Activated CD8-positive, alpha-beta memory T cell treated with anti-CD3 and anti-CD28 coated beads for 48 hours (primary cell): ENCODE results near the gene CCDC112.

ENCODE experiments used
- DNase-seq, 3 experiments: peaks; one replicate each; pipeline ENCODE4 v3.0.0-alpha.2; 2020; ENCODE audit warnings: low read depth in 2 of 3, low spot score in 2 of 3

CCDC112 gene

DNA sequence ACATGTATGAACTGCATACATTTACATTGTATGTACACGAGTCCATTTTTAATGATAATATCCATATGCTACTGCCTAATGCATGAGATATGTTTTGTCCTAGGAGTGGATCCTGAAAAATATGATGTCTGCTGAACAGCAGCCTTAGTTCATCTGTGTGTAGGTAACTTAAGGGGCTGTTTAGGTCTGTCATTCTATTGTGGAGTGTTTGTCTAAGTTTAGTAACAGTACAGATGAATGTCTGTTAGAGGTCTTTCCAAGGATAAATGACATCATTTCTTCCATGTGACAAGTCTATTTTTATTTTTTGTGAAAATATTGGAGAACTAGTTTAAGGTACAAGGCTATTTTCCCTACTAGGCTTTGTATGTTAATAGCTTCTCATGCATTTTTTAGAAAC, 22.6 kb upstream of the CCDC112 start:
- DNase-seq, result no peak

DNA sequence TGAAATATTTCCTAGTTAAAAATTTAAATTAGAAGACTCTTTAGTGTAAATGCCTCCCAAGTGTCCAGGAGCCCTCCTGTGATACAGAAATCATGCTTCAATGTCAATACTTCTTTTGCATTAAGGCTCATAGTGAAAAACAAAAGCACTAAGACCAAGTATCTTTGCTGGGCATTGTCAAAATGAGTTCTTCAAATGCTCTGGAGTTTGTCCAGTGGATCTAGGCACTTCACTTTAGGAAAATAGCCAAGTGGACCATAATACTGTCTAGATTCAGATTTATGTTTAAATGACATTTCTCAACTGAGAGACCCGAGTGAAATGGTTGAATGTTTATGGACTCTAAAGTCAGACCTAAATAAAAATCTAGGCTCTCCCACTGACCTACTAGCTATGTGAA, 21.3 kb upstream of the CCDC112 start:
- no peak for DNase-seq

DNA sequence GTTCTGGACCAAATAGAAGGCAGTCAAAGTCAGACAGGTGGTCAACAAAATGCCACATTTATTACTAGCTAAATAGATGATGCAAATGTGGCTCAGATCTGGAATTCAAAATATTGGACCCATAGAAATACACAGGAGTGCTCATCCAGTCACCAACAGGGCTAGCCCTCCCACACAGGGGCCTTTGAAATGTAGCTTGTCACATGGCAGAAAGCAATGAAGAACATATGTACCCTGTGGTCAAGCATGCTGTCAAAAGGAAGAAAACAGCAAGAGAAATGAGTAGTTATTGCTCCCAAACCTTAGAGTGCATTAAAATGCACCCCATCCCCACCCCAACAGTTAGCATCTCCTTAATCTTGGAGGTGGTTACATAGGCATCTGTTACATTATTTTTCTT, 20.9 kb upstream of the CCDC112 start:
- no peak for DNase-seq

DNA sequence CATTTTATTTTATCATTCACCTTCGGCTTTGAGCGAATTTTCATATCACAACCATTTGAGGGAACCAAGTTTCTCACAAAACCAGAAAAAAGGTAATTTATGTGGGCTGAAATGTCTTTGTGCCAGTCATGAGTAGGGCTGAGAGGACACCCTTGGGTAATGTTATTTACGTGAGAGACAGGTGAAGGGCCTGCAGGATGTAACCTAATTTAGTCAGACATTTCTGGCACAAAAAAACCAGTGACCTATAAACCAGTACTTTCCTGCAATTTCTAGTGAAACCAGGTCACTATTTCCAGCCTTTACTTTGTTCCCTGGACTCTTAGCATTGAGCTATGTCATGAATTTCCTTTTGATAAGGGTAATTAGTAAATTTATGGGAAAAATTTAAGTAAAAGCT, 17.2 kb upstream of the CCDC112 start:
- no peak for DNase-seq

DNA sequence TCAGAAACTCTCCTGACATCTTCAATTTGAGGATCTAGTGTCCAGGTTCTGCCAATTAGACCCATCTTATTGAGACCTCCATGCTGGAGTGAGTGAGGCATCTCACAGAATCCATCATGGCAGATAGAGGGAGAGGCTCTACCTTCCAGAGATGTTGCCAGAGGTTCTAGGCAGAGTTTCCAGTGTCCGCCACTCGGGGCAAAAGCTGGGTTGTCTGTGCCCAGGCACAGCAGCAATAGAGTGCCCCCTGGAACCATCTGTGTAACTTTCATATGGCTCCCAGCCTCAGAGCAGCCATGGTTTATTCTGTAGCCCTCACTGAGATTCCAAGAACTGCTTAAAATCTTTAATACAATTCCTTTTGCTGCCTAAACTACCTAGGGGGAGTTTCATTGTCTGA, 16.6 kb upstream of the CCDC112 start:
- DNase-seq, result no peak

DNA sequence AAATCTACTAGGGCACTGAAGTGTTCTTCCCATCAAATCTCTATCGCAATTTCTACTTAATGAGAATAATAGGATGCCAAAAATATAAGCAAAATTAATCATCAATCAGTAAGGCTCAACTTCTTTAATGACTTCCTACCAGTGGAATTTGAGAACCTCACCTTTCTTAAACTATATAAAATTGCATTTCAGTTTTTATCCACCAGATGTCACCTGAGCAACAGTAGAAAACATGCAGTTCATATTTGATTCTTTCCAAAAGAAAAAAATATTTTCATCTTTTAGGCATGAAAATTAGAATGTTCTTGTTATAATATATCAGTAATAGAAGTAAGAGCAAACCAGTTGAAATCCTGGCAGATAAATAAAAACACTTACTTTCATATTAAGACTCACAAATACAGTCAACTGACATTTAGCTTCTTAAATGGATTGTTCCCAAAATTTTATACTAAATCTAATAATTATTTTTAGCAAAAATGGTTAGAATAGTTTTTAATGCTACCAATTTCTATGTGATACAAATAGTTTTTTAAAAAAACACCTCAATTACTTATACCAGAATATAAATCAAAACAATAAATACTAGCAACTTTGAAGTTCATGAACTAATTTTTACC, 13.4 kb upstream of the CCDC112 start:
- DNase-seq, result no peak

DNA sequence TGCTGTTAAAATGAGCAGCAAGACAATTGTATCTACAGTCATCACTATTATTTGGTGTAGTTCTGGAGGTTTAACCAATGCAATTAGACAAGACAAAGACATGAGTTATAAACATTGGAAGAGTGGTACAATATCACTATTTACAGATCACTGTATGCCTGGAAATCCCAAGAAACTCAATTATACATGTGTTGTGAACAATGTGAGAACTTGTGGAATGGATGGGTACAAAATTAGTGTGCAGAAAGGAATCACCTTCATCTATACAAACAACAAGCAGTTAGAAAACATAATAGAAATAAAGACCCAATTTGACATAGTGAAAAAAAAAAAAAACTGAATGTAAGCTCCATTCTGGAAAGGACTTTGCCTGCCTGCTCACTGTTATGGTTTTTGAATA, 12.4 kb upstream of the CCDC112 start:
- DNase-seq, result no peak

DNA sequence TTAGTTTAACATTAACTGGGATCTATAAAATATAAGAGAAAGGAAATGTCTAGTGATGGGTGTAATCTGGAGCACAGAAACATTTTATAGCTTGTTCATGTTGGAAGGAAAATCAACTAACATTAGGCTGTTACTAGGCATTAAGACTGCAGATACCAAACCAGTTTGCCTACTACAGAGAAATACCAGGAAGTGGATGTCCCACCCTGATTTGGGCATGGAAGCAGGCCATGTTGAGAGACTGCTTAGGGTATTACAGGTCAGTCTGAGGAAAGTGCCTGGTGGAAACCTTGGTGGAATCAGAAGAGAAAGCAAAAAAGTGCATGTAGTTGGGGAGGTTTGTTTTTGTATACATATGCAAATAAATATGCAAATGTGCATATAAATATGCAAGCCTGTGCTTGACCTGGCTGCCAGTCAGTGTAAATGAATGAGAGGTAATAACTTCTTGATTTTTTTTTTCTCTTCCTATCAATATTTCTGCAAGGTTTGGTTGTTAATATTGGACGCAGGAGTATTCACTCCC, 9.6 kb upstream of the CCDC112 start:
- no peak for DNase-seq

DNA sequence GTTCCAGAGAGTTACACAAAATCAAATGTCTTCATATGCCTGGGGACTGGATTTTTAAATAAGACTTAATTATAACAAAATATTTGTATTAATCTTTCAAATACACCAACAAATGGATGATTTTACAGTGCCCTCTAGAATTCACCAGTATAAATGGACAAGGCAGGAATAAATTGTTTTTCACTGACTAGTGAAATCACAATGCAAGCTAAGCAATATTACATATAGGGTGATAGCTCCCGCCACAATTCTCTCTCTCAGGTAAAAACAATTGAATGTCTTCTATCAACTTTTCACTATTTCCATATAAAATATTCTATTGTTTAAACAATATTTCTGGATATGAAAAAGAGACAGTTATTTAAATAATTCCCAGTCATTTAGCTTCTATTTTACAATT, 8.0 kb upstream of the CCDC112 start:
- DNase-seq, result no peak

DNA sequence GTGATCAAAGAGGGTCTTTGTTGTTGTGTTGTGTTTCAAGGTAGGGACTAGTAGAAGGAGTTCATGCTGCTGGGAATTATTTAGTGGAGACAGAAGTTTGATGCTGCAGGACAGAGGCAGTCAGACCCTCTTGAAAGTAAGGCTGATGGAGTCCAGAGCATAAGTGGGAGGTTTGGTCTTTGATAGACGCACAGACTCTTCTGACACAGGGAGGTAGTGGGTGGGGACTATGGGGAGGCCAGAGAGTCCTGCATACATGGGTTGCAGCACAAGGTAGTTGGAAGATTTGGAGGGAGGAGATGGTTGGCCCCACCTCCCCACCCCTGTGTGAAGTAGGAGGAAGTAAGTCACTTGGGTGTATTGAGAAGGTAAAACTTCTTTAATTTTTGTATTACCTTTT, 2.4 kb upstream of the CCDC112 start:
- DNase-seq, result no peak

DNA sequence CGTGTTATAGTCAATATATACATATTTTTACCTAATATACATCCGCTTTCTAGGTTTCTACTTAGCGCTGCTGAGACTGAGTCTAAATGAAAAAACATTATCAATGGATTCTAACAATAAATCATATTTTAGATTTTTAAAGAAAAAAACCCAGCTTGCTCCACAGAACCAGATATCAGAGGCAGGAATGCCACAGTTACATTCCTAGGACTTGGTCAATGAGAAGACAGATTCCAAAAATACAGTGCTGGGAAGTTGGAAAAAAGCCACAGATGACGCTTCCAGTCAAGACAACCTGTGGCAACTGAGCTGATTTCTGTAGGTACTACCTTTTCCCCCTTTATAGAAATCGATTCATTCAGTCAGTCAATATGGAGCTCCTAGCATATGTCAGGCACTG, 577 bp upstream of the CCDC112 start:
- no peak for DNase-seq

DNA sequence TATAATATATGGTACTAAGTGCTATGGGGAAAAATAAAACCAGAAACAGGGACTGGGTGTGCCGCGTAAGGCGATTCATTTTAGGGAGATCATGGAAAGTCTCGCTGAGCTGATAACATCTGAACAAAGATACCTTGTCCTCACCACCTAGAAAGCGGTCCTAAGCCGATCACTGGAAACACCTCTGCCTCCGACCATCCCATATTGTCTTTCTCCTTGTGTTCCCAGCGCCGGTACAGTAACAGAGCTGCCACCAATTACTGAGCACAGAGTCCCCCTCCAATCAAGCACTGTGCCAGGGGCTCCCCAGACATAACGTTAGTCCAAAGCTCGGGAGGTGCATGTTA, 704 bp downstream of the CCDC112 start:
- no peak for DNase-seq

DNA sequence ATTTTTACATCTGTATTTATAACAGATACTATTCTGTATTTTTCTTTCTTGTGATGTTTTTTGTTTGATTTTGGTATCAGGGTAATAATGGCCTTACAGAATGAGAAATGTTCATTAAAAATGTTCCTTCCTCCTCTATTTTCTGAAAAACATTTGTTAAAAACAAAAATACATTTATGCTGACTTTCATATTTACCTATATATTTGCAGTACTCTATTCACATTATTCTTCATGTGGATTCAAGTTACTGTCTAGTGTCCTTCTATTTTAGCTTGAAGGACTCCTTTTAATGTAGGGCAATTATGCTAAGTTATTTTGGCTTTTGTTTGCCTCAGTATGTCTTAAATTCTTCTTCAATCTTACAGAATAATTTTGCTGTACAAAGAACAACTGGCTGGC, 5.1 kb downstream of the CCDC112 start:
- DNase-seq, result no peak

DNA sequence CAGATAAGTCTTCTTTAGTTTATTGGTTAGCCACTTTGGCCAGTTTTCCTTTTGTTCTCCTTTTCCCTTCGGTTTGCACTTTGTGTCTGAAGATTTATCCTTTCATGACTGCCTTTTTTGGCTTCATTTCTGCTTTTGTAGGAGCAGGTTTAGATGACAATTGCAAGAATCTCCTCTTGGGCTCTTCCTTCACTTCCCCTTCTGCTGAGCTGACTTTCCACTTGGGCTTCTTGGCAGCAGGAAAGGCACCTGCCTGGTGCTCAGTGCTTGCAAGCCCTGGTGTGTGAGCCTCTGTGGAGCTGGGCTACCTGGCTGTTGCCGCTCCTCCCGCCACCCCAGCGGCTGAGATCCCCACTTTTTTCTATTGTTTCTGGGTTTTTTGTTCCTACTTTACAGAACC, 7.3 kb downstream of the CCDC112 start:
- DNase-seq, result no peak

DNA sequence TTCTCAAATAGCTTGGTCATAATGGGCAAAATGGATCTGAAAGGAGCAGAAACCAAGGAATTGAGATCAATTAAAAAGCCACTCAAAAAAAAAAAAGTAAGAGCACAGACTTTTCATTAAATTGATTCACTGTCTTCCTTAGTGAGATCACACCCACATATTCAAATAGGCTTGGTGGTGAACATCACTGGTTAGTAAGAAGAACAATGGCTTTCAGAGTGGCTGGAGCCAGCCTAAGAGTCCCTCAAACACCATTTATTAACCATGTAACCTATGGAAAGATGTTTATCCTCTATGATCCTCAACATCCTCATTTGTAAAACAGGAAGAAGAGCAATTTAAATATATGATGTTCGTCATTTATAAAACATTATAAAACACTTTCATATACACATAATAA, 12.4 kb downstream of the CCDC112 start:
- DNase-seq, result no peak

DNA sequence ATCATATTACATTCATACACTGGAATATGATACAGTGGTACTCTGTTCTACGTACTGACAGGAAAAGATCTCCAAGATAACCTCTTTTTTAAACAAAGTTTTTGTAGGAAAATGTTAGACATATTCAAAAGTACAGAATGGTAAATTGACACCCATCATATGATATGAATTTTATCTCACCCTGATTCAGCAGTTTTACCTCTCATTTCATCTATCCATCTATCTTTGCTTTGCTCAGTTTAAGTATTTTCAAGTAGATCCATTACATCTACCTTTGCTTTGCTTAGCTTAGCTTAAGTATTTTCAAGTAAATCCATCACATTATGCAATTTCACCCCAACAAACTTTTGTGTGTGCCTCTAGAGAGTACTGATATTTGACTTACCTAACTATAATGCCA, 14.3 kb downstream of the CCDC112 start:
- DNase-seq, result no peak

DNA sequence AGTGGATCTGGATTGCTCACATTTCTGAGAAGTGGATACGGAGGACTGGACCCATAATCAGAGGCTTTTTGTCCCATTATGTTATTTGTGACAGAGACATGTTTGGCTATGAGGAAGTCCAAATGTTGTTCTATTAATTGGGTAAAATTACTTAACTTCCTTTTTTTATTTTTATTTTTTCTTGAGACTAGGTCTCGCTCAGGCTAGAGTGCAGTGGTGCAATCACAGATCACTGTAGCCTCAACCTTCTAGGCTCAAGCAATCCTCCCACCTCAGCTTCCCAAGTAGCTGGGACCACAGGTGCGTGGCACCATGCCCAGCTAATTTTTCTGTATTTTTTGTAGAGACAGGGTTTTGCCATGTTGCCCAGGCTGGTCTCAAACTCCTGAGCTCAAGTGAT, 21.9 kb downstream of the CCDC112 start:
- DNase-seq, result no peak

DNA sequence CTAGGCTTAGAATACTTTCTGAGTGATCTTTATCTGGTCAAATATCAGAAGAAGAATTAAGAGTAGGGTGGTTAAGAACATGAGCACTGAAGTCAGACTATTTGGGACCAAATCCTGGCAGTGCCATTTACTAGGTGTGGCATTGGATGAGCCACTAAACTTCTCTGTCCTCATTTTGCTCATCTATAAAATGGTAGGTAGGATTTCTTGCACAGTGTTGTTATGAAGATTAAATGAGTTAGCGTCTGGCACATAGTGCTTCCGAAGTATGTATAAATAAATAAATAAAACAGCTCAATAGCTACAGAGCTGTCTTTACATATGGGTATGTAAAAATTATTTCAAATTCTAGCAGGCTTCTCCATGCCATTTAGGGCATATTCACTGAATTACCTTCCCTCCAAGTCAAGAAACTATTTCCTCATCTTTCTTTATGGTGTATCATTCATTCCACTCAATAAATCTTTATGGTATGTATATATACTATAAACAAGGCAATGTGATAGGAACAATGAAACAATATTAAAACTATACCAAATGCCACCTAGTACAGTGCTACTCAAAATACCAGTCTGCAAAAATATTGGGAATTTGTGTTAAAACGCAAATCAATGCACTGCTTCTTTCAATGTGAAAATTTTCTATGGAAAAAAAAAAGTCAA, 24.0 kb downstream of the CCDC112 start:
- no peak for DNase-seq

DNA sequence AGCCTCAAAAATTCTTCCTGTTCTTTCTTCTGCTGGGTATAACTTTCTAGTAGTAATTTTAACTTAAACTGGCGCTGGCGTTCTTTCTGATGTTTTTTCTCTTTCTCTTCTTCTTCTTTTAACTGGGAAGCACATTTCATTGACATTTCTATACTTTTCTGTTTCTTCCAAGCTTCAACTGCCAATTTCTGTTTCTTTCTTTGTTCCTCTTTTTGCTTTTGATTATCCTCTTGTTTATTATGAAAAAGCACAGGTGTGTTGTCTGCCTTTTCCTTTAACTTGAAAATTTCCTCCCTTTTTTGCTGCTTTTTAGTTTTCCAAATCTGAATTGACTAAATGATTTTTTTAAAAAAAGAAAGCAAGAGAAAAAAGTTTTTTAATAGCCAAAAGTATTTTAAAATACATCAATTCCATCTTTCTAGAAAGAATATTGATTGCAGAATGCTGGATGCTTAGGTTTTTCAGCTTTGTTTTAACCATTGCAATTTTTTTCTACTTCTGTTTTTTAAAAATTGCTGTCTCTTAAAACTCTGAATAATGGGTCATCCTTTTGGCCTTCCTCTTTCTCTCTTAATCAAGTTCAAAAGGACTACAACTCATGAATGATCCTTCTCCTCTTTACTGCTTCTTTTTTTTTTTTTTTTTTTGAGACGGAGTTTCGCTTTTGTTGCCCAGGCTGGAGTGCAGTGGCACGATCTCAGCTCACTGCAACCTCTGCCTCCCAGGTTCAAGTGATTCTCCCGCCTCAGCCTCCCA, 25.0 kb downstream of the CCDC112 start:
- DNase-seq, result no peak

DNA sequence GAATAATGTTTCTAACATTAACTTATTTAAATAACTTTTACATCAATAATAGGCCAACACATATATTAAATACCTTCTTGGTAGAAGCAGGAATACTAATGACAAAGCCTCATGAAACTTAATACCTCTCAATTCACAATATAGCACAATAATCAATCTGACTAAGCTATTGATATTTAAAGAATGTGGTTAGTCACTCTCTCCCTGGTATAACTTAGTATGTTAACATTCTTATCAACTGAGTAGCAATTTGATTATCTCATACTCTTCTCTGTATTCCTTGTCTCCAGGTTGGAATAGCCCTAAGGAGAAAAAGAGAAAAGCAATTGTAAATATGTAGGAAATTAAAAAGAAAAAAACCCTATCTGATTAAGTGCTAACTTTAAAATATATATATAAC, 28.8 kb downstream of the CCDC112 start:
- DNase-seq, result no peak

DNA sequence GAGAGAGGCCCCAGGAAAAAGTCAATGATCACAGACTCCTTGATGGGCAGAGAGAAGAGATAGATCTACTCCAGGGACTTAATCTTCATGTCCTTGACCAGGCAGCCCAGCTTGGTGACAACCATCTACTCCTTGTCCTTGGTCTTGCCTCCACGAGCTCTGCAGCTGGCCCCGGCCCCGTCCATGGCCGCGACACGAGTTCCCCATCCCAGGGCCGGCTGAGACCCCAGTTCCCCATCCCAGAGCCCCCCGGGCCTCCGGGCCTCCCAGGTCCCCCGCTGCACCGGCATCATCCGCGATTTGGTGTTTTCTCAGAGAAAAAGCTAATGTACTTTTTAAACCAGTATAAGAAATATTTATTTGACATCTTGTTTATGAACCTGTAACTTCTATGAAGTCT, 31.2 kb downstream of the CCDC112 start:
- DNase-seq, result no peak

DNA sequence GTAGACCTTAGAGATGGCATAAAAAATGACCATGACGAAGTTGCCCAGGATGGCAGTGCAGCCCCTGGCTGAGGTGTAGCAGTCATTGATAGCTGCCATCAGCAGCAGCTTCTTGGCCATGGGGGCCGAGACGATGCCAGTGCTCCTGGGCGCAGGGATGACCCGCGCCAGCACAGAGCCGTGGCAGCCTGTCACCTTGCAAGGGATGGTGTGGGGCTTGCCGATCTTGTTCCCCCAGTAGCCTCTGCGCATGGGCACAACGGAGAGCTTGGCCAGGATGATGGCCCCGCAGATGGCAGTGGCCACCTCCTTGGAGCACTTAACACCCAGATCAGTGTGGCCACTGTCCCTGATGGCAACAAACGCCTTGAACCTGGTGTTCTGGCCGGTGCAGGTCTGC, 31.7 kb downstream of the CCDC112 start:
- DNase-seq, result no peak

DNA sequence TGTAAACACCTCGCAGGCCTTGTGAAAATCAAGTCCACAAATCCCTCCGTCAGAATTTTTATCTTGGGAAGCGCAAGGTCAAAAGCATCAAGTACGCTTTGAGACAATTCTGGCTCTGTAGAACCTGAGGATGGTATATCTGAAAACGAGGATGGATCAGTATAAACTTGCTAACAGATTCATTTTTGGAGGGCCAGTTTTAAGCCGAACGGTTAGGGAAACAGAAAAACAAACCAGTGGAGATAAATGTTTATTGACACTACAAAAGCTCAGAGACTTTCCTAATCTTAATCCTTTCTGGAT, 33.4 kb downstream of the CCDC112 start:
- no peak for DNase-seq
